Measurements from ENCODE around the gene PPM1L. TPM values are rescaled to one million over a fixed set of nuclear protein-coding genes. Genes with fewer than 3 reads are reported as not detected.

Gene PPM1L
- polyA plus RNA-seq, 3 donors: 5.5 to 9.9 (median 7.8) TPM

- Histone ChIP-seq H3K9me3 (replicated peaks in 1 of 2; ENCODE audit: control insufficient read depth in 1 of 2, insufficient read depth in 1 of 2, low read length in 2 of 2) (peaks cover 7 to 10% of the 10 kb centered on the region in 2 donors), H3K4me2 (replicated peaks; ENCODE audit: extremely low read depth, low read length, poor library complexity, severe bottlenecking) (no peak overlapping the region), H3K4me3 (replicated peaks in 1 of 3; ENCODE audit: low read depth in 2 of 3, low read length in 3 of 3) (no peak overlapping the region), H2AFZ (ENCODE audit: insufficient read depth, low read depth, low read length, poor library complexity, severe bottlenecking) (no peak overlapping the region), H3K27ac (ENCODE audit: low read depth in 1 of 2, low read length in 2 of 2) (no peak overlapping the region), H3K79me2 (ENCODE audit: insufficient read depth, low read length) (no peaks in the 10 kb centered on the region), H4K20me1 (ENCODE audit: insufficient read depth, low read length) (no peaks in the 10 kb centered on the region), H3K9ac (ENCODE audit: insufficient read depth, low read length, poor library complexity, severe bottlenecking) (no peak overlapping the region), H3K36me3 (replicated peaks in 1 of 2; ENCODE audit: control insufficient read depth in 1 of 2, insufficient read depth in 2 of 2, low read length in 2 of 2) (no peaks in the 10 kb centered on the region), H3K27me3 (ENCODE audit: control insufficient read depth in 2 of 2, insufficient read depth in 2 of 2, low read length in 2 of 2) (no peaks in the 10 kb centered on the region), H3K4me1 (ENCODE audit: control insufficient read depth in 1 of 2, insufficient read depth in 2 of 2, low read length in 2 of 2) (no peaks in the 10 kb centered on the region)
- Mint-ChIP-seq H3K4me1 (no peaks in the 10 kb centered on the region), H3K4me3 (no peak overlapping the region), H3K36me3 (peaks cover 0 to 3% of the 10 kb centered on the region in 2 donors), H3K27me3 (ENCODE audit: low read depth in 3 of 3) (peaks cover 0 to 9% (median 0%) of the 10 kb centered on the region in 3 donors), H3K9me3 (peaks cover 8 to 12% (median 10%) of the 10 kb centered on the region in 7 donors), H3K27ac (peak overlapping the region in 1 of 7 donors; percentile 26)
- intact Hi-C loops (cut with micrococcal nuclease): no loop called here
- no peak for DNase-seq
- TF ChIP-seq CTCF (IDR thresholded peaks at IDR 0.05): no peak
- no CpG with 5 or more reads among the region's 3 CpGs for WGBS (ENCODE audit: insufficient coverage)
Measured at GRCh38 chr3:160909917-160910316, 153.9 kb downstream of the PPM1L start.

GRCh38 chr3:160911411-160911810 is 155.4 kb downstream of the PPM1L start:
- Mint-ChIP-seq H3K4me1 (no peaks in the 10 kb centered on the region), H3K4me3 (no peak overlapping the region), H3K27ac (no peak overlapping the region), H3K27me3 (ENCODE audit: low read depth in 3 of 3) (peaks cover 0 to 9% (median 0%) of the 10 kb centered on the region in 3 donors), H3K9me3 (peaks cover 4 to 8% (median 6%) of the 10 kb centered on the region in 7 donors), H3K36me3 (peaks cover 0 to 2% of the 10 kb centered on the region in 2 donors)
- Histone ChIP-seq H2AFZ (ENCODE audit: insufficient read depth, low read depth, low read length, poor library complexity, severe bottlenecking) (no peak overlapping the region), H3K36me3 (replicated peaks in 1 of 2; ENCODE audit: control insufficient read depth in 1 of 2, insufficient read depth in 2 of 2, low read length in 2 of 2) (no peaks in the 10 kb centered on the region), H3K79me2 (ENCODE audit: insufficient read depth, low read length) (no peaks in the 10 kb centered on the region), H3K27ac (ENCODE audit: low read depth in 1 of 2, low read length in 2 of 2) (no peak overlapping the region), H4K20me1 (ENCODE audit: insufficient read depth, low read length) (no peaks in the 10 kb centered on the region), H3K4me3 (replicated peaks in 1 of 3; ENCODE audit: low read depth in 2 of 3, low read length in 3 of 3) (no peak overlapping the region), H3K4me1 (ENCODE audit: control insufficient read depth in 1 of 2, insufficient read depth in 2 of 2, low read length in 2 of 2) (no peaks in the 10 kb centered on the region), H3K9me3 (replicated peaks in 1 of 2; ENCODE audit: control insufficient read depth in 1 of 2, insufficient read depth in 1 of 2, low read length in 2 of 2) (peaks cover 4 to 6% of the 10 kb centered on the region in 2 donors), H3K9ac (ENCODE audit: insufficient read depth, low read length, poor library complexity, severe bottlenecking) (no peak overlapping the region), H3K4me2 (replicated peaks; ENCODE audit: extremely low read depth, low read length, poor library complexity, severe bottlenecking) (no peak overlapping the region), H3K27me3 (ENCODE audit: control insufficient read depth in 2 of 2, insufficient read depth in 2 of 2, low read length in 2 of 2) (no peaks in the 10 kb centered on the region)
- DNase-seq: no peak
- intact Hi-C loops (cut with micrococcal nuclease): no loop called here
- TF ChIP-seq CTCF (IDR thresholded peaks at IDR 0.05): no peak
